8988T (cell line): ENCODE measurements around the gene TSKU.

ENCODE experiments used
- DNase-seq: peaks from one replicate; pipeline ENCODE4 v3.0.0; 2011

Gene TSKU

GRCh38 chr11:76752321-76753143 lies 30.6 kb upstream of the TSKU start:
- DNase-seq: no peak

- DNase-seq: no peak
Measured at GRCh38 chr11:76753449-76753848, 29.7 kb upstream of the TSKU start.

- DNase-seq: no peak
Measured at GRCh38 chr11:76753950-76754349, 29.2 kb upstream of the TSKU start.

- DNase-seq: no peak
Measured at GRCh38 chr11:76756341-76756741, 26.8 kb upstream of the TSKU start.

GRCh38 chr11:76758311-76758710 lies 24.8 kb upstream of the TSKU start:
- DNase-seq: no peak

GRCh38 chr11:76759092-76759491 lies 24.1 kb upstream of the TSKU start:
- DNase-seq: no peak

- DNase-seq: no peak
Measured at GRCh38 chr11:76759517-76759916, 23.6 kb upstream of the TSKU start.

GRCh38 chr11:76760236-76760635 lies 22.9 kb upstream of the TSKU start:
- DNase-seq: no peak

GRCh38 chr11:76761718-76762355 lies 21.3 kb upstream of the TSKU start:
- DNase-seq: no peak

- DNase-seq: no peak
Measured at GRCh38 chr11:76762356-76762752, 20.8 kb upstream of the TSKU start.

- no peak for DNase-seq
Measured at GRCh38 chr11:76762867-76763572, 20.1 kb upstream of the TSKU start.

GRCh38 chr11:76763573-76764346 lies 19.4 kb upstream of the TSKU start:
- no peak for DNase-seq

GRCh38 chr11:76764941-76765665 lies 18.1 kb upstream of the TSKU start:
- DNase-seq: no peak

GRCh38 chr11:76765863-76766350 lies 17.2 kb upstream of the TSKU start:
- no peak for DNase-seq

- no peak for DNase-seq
Measured at GRCh38 chr11:76766521-76766920, 16.6 kb upstream of the TSKU start.

GRCh38 chr11:76767659-76768058 lies 15.5 kb upstream of the TSKU start:
- DNase-seq: no peak

GRCh38 chr11:76768088-76768908 lies 14.9 kb upstream of the TSKU start:
- no peak for DNase-seq

- no peak for DNase-seq
Measured at GRCh38 chr11:76768909-76769560, 14.1 kb upstream of the TSKU start.

GRCh38 chr11:76769645-76770586 lies 13.2 kb upstream of the TSKU start:
- DNase-seq: no peak
